Dermis microvascular lymphatic vessel endothelial cell (primary cell): ENCODE measurements around the gene SFMBT2. TPM values are rescaled to one million over a fixed set of nuclear protein-coding genes. Genes with fewer than 3 reads are reported as not detected.
A peak's percentile ranks its signal among the peaks of the same experiment; 100 is the strongest.
"Not testable (repeated sequence)": the region's sequence is repeated elsewhere in the genome, so short reads cannot be mapped to it uniquely, and the experiment has no call there.

Experiments
- DNase-seq, 2 donors: peaks; one replicate each; pipeline versions ENCODE4 v3.0.0 to v3.0.0-alpha.2; 2010; ENCODE audit warnings: low read depth in 2 of 2
- total RNA-seq: library from RNA; depleted of rRNA; stranded (reverse); fragments of >200 nt; gene quantifications from 2 replicates; pipeline ENCODE4 v1.2.1, GENCODE V29; 2014

Gene SFMBT2
- total RNA-seq, 1 donor from 2014 or later = 0.90 TPM

DNA sequence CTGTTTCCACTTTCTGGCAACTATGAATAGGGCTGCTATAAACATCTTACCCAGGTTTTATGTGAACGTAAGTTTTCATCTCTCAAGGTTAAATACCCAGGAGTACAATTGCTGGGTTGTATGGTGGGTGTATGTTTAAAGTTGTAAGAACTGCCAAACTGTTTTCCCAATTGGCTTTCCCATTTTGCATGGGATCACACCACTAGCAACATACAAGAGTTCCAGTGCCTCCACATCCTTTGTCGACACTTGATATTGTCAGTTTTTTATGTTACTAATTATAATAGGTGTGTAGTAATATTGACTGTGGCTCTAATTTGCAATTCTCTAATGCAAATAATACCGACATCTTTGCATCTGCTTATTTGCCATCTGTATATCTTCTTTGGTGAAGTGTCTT lies 82.9 kb downstream of the SFMBT2 start:
- DNase-seq = no peak

DNA sequence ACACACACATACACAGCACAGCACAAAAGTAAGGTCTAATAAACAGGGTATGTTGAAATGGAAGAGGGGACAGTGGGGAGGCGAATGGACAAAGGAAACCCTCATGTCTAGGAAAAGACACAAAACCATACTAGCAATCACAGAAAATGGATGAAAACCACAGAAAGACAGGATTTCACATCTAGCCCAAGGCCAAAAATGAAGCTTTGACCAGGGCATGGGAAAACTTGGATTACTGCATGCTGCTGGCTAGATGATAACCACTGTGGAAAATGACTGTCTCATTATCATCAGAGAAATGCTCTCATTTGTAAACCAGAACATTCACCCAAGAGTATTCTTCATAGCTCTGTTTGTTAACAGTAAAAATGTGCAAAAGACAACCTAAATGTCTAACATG lies 88.2 kb downstream of the SFMBT2 start:
- no peak for DNase-seq

DNA sequence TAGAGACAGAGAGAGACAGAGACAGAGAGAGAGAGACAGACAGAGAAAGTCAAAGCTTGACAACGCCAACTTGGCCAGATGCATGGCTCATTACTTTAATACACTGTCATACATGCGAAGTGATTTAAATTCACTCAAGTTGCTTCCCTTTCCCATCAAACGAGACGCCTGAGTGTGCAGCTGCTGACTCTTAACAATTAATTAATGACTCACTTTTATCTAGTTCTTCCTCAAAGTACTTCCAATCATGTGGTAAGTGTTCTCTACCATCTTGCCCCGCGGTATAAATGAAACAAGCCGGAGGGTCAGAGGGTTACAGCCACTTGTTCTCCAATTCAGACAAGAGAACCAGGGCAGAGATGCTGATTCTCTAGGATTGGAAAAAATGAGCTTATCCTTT lies 90.8 kb downstream of the SFMBT2 start:
- DNase-seq = no peak

GRCh38 chr10:7319632-7320031 lies 91.2 kb downstream of the SFMBT2 start:
- DNase-seq = no peak

- DNase-seq = no peak
Observed at GRCh38 chr10:7318836-7319235, 92.0 kb downstream of the SFMBT2 start.

DNA sequence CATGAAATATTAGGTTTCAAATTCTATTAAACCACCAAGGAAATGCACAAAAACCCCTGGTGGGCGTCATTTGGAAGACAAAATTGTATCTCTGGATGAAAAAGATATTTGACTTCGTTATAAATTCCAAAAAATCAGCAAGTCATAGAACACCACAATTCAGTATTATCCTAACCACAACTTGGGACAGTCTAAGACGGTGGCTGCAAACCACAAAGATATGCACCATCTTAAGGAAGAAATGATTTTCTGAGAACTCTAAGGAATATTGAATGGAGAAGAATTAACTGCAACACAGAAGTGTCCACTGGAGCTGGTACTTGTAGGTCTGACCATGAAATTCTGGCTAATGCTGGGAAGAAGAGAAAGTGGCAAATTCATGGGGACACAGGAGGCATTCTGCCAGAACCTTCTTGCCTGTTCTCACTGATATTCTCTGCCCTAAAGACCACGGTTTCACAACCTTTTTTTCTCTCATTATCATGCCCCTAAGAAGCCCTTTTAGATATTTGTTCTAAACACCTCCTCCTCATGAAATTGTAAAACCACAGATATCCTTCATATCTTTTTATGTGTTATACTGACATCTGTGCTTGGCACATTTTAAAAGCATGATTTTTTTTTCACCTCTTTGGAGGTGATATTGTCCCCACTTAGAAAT lies 92.9 kb downstream of the SFMBT2 start:
- DNase-seq = no peak

- no peak for DNase-seq
Observed at GRCh38 chr10:7316839-7317238, 94.0 kb downstream of the SFMBT2 start.

DNA sequence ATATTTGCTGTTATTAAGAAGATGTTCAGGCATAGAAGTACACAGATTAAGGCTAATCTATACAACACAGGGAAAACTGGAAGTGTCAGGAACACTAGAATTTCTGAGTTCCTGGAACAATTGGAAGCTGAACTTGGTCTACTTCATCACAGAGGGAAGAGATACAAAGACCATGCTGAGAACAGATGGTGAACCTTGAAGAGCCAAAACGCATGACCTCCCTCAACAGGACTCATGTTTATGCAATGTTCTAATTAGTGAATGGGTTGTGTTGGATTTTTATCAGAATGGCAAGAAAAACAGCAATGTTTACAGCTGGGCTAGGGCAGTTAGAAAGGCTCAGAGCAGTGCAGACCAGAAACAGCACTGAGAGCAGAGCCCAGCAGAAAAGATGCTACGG lies 94.9 kb downstream of the SFMBT2 start:
- no peak for DNase-seq

DNA sequence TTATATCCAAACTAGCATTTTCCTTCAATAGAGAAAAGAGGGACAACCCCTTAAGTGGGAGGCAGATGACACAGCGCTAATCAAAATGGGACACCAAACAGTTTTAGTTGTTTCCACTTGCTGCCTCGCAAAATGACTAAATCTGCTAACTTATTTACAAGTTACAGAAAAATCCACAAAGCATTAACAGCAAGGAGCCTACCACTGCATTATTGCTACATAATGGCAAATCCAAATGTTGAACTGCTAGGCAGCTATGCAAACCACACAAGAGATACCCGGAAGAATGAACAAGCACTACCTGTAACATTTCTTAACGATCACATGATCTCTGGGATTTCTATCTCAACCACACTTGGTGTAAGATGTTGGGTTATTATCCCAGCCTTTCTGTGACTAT lies 96.7 kb downstream of the SFMBT2 start:
- DNase-seq = no peak

DNA sequence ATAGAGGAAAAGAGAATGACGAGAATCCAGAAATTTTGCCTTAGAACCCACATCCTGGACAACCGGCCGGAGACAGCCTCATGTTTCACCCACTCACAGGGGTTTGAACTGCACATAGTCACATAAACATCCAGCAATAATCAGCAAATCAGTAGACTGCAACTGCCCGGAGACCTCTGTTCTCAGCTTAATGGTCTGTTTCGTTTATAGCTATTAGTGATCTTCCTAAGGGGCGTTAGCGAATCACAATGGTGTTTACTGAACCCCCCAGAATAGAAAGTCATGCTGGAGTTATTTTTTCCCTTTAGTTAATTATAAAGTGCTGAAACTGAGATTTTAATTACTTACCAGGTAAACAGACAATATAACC lies 98.4 kb downstream of the SFMBT2 start:
- DNase-seq = no peak

DNA sequence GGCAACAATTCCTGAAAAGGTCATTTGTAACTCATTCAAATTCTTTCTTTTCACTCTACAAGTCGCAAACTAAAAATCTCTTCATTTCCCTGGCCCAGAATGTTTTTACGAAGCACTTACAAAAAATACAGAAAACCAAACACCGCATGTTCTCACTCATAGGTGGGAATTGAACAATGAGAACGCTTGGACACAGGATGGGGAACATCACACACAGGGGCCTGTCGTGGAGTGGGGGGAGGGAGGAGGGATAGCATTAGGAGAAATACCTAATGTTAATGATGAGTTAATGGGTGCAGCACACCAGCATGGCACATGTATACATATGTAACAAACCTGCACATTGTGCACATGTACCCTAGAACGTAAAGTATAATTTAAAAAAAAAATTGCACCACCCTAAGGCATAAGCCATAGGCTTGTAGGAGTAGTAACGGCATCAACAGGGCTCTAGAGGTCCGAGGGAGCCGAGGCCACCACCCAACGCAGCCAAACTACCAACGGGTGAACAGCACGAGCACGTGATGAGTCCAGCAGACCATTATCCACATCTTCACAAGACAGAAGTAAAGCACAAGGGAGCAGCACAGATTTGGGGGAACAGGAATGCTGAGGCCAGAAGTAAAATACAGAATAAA lies 98.9 kb downstream of the SFMBT2 start:
- DNase-seq = not testable (repeated sequence)

DNA sequence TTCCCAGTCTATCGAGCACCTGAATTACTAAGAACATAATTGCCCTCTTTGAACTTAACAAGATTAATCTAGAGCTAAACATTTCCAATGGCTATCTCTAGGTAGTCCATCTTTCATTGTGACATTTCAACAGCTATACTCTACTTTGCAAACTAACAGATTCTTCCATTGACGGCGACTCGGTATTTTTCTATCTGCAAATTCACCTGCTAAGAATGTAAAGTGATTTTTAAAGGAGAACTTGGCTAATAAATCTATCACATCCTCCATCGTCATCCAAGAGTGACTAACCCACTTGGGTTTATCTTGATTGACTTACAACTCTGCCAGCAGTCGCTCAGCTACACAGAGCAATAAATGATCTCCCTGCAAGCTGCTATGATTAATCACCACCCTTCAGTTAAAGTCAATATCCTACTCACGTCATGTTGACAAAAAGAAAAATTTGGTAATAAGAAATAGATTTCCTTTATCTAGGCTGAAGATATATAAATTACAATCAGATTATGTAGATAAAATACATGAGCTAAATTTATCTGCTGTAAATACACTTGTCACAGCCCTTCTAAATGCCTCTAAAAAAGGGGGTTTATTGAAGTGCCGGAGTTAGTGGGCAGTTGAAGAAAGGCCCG lies 99.5 kb downstream of the SFMBT2 start:
- DNase-seq = no peak

DNA sequence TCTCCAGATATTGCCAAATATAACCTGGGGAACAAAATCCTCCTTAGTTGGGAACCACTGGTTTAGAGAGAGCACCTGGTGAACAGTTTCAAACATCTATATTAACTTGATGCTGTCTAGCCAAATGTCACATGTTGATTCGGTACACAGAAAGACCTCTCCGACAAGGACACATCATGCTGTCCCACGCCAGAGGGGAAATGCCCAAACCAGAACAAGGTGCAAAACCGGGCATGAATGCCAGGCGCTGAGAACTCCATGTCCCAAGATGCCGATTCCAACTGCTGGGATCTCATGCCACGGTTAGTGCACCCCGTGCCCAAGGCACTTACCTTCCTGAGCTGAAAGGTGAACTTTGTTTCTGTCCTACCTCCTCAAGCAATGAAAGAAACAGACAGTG lies 100.8 kb downstream of the SFMBT2 start:
- DNase-seq = no peak

DNA sequence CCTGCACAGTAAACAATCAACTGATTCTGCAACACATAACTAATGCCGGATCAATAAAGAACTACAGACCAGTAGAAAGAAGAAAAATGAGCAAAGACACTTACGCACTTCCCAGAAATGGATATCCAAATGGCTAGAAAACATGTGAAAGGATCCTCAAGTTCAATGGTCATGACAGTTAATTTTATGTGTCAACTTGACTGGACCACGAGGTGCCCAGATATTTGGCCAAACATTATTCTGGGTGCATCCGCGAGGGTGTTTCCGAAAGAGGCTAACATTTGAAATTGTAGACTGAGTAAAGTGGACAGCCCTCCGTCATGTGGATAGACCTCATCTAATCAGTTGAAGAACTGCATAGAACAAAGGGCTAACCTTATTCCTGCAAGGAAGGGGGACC lies 102.0 kb downstream of the SFMBT2 start:
- no peak for DNase-seq

DNA sequence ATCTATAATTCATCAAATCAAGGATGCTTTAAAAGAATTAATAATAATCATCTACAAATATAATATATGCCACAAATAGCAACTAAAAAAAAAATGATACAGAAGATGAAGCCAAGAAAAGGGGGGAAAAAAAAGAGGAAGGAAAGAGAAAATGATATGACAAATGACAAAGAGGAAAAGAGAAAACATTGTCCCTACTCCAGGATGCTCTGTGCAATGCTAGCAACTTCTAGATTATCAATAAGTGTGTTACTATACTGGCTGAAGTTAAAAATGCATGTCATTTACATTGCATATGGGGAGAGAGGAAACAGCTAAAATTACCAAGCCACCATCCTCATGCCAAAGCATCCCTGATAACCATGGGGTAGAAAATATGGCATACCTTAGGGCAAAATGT lies 104.2 kb downstream of the SFMBT2 start:
- DNase-seq = no peak

- DNase-seq = peak; percentile 11 to 61
Observed at GRCh38 chr10:7306147-7306546, 104.7 kb downstream of the SFMBT2 start.

GRCh38 chr10:7305053-7305452 lies 105.8 kb downstream of the SFMBT2 start:
- no peak for DNase-seq

GRCh38 chr10:7304110-7304509 lies 106.7 kb downstream of the SFMBT2 start:
- no peak for DNase-seq

- no peak for DNase-seq
Observed at GRCh38 chr10:7302930-7303557, 107.8 kb downstream of the SFMBT2 start.

DNA sequence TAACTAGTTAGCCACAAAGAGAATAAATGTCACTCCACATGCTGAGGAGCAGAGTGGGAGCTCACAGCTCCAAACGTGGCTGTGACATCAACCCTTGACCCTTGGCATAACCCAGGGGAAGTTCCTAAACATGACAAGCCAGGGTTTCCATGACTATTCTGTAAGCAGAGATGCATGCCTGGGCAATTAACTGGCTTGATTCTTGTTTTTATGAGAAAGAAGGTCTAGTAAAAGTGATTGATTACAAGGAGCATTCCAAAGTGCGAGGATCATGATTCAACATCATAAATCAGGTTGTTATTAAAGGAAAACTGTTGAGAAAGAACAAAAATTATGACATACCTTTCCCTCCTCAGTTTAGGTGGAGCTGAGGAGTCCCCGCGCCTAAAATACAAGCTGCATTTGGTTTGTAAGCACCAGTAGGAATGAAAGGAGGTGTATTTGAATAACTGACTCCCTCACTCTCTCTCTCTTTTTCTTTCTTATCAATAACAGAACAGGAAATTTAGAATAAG lies 108.4 kb downstream of the SFMBT2 start:
- DNase-seq = no peak

DNA sequence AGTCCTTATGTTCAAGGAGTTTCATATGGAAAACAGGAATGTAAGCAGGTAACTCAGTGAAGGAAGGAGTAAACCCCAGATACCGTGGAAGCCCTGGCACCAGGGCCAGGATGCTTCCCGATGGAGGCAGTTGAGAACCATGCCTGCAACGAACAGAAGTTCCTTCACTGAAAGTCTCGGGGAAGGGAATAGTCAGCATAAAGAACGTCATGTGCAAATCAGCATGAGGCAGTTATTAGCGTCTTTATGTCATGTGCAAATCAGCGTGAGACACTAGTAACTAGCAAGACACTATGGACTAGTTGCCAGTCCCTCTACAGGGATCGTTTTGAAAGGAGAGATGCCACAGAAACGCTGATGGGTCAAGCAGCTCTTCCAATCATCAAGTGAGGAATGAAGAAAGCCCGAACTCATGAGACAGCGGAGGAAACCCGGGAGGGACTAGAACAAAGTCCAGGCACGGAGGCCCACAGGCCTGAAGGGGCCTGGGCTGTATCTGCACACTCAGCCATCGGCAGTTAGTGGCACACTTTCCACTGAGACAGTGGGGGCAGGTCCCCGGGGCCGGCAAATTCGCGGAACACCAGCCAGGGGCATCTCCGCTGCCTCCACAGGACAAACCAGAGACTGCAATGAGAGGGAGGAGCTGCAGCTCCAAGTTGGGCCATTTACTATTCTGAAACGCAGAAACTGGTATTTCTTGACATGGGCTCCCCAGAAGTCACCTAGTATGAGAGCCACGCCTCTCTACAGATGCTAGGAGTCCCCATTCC lies 109.6 kb downstream of the SFMBT2 start:
- DNase-seq = no peak
